ENCODE measurements around the gene BMPR1A. TPM values are rescaled to one million over a fixed set of nuclear protein-coding genes. Genes with fewer than 3 reads are reported as not detected.

Gene BMPR1A
- total and polyA plus RNA-seq, 4 donors: 3.8 to 66.2 (median 19.7) TPM

DNA sequence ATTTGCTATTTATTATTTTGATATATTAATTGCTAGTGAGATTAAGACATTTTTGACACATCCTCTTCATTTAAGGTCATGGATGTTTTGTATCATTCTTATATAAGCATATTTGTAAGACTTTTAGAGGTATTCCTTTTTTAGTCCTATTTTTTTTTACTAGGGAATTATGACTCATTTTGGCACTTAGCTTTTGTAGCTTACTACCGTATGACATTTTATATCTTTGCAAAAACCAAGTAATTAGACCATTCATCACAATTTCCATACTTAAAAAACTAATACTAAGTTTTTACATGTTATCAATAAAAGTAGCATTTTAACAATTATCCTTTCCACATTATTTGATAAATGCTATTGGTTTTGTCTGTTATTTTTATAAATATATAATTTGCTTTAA lies 41.6 kb downstream of the BMPR1A start:
- ATAC-seq (ENCODE audit: insufficient read depth, low FRiP score) (no peak), DNase-seq (no peak)
- no peak overlapping the region for H3K27ac ChIP-seq (ENCODE audit: low read depth in 1 of 2, low read length in 1 of 2)
- no peaks in the 10 kb centered on the region for H3K27me3 ChIP-seq (ENCODE audit: control insufficient read depth in 3 of 3, insufficient read depth in 3 of 3, low read length in 2 of 3)
- H3K9me3 ChIP-seq (ENCODE audit: control insufficient read depth in 4 of 4, insufficient read depth in 3 of 4, low read length in 3 of 4): no peaks in the 10 kb centered on the region
- 67 to 77% methylated on average over 1 of the region's 1 CpG for WGBS, 2 donors
- H3K4me1 ChIP-seq (ENCODE audit: control insufficient read depth in 5 of 5, insufficient read depth in 5 of 5, low read length in 5 of 5): peaks cover 0 to 5% (median 3%) of the 10 kb centered on the region in 5 donors
- no peak overlapping the region for H3K4me3 ChIP-seq
- peaks cover 0 to 6% (median 0%) of the 10 kb centered on the region in 4 donors for H3K36me3 ChIP-seq (ENCODE audit: control insufficient read depth in 4 of 4, insufficient read depth in 4 of 4, low read length in 4 of 4)
- TF ChIP-seq, protein P1, sequence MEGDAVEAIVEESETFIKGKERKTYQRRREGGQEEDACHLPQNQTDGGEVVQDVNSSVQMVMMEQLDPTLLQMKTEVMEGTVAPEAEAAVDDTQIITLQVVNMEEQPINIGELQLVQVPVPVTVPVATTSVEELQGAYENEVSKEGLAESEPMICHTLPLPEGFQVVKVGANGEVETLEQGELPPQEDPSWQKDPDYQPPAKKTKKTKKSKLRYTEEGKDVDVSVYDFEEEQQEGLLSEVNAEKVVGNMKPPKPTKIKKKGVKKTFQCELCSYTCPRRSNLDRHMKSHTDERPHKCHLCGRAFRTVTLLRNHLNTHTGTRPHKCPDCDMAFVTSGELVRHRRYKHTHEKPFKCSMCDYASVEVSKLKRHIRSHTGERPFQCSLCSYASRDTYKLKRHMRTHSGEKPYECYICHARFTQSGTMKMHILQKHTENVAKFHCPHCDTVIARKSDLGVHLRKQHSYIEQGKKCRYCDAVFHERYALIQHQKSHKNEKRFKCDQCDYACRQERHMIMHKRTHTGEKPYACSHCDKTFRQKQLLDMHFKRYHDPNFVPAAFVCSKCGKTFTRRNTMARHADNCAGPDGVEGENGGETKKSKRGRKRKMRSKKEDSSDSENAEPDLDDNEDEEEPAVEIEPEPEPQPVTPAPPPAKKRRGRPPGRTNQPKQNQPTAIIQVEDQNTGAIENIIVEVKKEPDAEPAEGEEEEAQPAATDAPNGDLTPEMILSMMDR (IDR thresholded peaks at IDR 0.05; ENCODE audit: control extremely low read depth, extremely low read depth): no peak
- H3K9ac ChIP-seq (ENCODE audit: insufficient read depth in 1 of 2, low read length in 2 of 2): no peak overlapping the region

- no peak overlapping the region for H3K4me3 ChIP-seq
- 40 to 75% methylated on average over 1 of the region's 1 CpG for whole genome bisulfite sequencing, 2 donors
- TF ChIP-seq, protein P1 (IDR thresholded peaks at IDR 0.05; ENCODE audit: control extremely low read depth, extremely low read depth): no peak
- ATAC-seq (ENCODE audit: insufficient read depth, low FRiP score) (no peak), DNase-seq (peak in 2 of 3 donors; percentile 28 to 40)
- no peak overlapping the region for H3K27ac ChIP-seq (ENCODE audit: low read depth in 1 of 2, low read length in 1 of 2)
- H3K27me3 ChIP-seq (ENCODE audit: control insufficient read depth in 3 of 3, insufficient read depth in 3 of 3, low read length in 2 of 3): no peaks in the 10 kb centered on the region
- peaks cover 0 to 5% (median 3%) of the 10 kb centered on the region in 5 donors for H3K4me1 ChIP-seq (ENCODE audit: control insufficient read depth in 5 of 5, insufficient read depth in 5 of 5, low read length in 5 of 5)
- no peaks in the 10 kb centered on the region for H3K9me3 ChIP-seq (ENCODE audit: control insufficient read depth in 4 of 4, insufficient read depth in 3 of 4, low read length in 3 of 4)
- peaks cover 0 to 5% (median 0%) of the 10 kb centered on the region in 4 donors for H3K36me3 ChIP-seq (ENCODE audit: control insufficient read depth in 4 of 4, insufficient read depth in 4 of 4, low read length in 4 of 4)
- peak overlapping the region in 1 of 2 donors; percentile 38 for H3K9ac ChIP-seq (ENCODE audit: insufficient read depth in 1 of 2, low read length in 2 of 2)
These were observed 42.2 kb downstream of the BMPR1A start for GRCh38 chr10:86798611-86799010.

DNA sequence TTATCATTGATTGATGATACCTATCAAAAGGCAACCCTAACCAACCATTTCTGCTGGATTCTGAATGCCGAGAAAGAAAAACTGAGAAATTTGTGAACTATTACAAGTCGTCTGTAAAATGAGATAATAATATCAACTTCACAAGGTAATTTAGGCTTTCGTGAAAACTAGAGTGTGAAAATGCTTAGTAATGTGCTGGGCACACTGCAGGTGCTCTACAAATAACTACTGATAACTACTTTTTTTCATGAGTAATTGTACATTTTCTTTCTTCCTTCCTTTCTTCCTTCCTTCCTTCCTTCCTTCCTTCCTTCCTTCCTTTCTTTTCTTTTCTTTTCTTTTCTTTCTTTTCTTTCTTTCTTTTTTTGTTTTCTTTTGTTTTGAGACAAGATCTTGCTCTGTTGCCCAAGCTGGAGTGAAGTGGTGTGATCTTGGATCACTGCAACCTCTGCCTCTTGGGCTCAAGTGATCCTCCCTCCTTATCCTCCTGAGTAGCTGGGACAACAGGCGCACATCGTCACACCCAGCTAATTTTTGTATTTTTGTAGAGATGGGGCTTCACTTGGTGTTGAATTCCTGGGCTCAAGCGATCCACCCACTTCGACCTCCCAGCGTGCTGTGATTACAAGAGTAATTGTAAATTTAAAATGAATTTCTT lies 42.9 kb downstream of the BMPR1A start:
- 77 to 84% methylated on average over 8 of the region's 8 CpGs for WGBS, 2 donors

More for the DNA sequence above, 42.9 kb downstream of the BMPR1A start:
- Histone ChIP-seq H3K27me3 (ENCODE audit: control insufficient read depth in 3 of 3, insufficient read depth in 3 of 3, low read length in 2 of 3) (no peaks in the 10 kb centered on the region), H3K36me3 (ENCODE audit: control insufficient read depth in 4 of 4, insufficient read depth in 4 of 4, low read length in 4 of 4) (no peaks in the 10 kb centered on the region), H3K4me3 (no peak overlapping the region), H3K4me1 (ENCODE audit: control insufficient read depth in 5 of 5, insufficient read depth in 5 of 5, low read length in 5 of 5) (peaks cover 0 to 5% (median 3%) of the 10 kb centered on the region in 5 donors), H3K9ac (ENCODE audit: insufficient read depth in 1 of 2, low read length in 2 of 2) (no peak overlapping the region), H3K9me3 (ENCODE audit: control insufficient read depth in 4 of 4, insufficient read depth in 3 of 4, low read length in 3 of 4) (no peaks in the 10 kb centered on the region), H3K27ac (ENCODE audit: low read depth in 1 of 2, low read length in 1 of 2) (no peak overlapping the region)
- DNase-seq: no peak
- no peak for ATAC-seq (ENCODE audit: insufficient read depth, low FRiP score)
- TF ChIP-seq, protein P1 (IDR thresholded peaks at IDR 0.05; ENCODE audit: control extremely low read depth, extremely low read depth): no peak
